Measurements from ENCODE around the gene NDOR1.

Gene NDOR1

GRCh38 chr9:137199411-137200121, 5.9 kb upstream of the NDOR1 start:
- DNase-seq (ENCODE audit: low spot score) = no peak

GRCh38 chr9:137200311-137201204, 4.9 kb upstream of the NDOR1 start, which contains the start of gene TPRN:
TPRN (minus strand) TSS chr9:137200741; CDS start chr9:137200711, 30 bp downstream.
- DNase-seq (ENCODE audit: low spot score) = peak; percentile 99

GRCh38 chr9:137201205-137201868, 4.2 kb upstream of the NDOR1 start:
- no peak for DNase-seq (ENCODE audit: low spot score)

- DNase-seq (ENCODE audit: low spot score) = no peak
Observed at GRCh38 chr9:137202966-137203365, 2.5 kb upstream of the NDOR1 start.

GRCh38 chr9:137204731-137205125, 772 bp upstream of the NDOR1 start:
- no peak for DNase-seq (ENCODE audit: low spot score)

GRCh38 chr9:137206602-137207001, 1.1 kb downstream of the NDOR1 start:
- DNase-seq (ENCODE audit: low spot score) = no peak

- DNase-seq (ENCODE audit: low spot score) = no peak
Observed at GRCh38 chr9:137211532-137211931, 6.0 kb downstream of the NDOR1 start.

GRCh38 chr9:137212520-137212919, 7.0 kb downstream of the NDOR1 start:
- DNase-seq (ENCODE audit: low spot score) = no peak

GRCh38 chr9:137213160-137214060, 7.9 kb downstream of the NDOR1 start:
- DNase-seq (ENCODE audit: low spot score) = no peak

- no peak for DNase-seq (ENCODE audit: low spot score)
Observed at GRCh38 chr9:137214620-137215019, 9.1 kb downstream of the NDOR1 start.

- no peak for DNase-seq (ENCODE audit: low spot score)
Observed at GRCh38 chr9:137215196-137215986, 9.9 kb downstream of the NDOR1 start.

- no peak for DNase-seq (ENCODE audit: low spot score)
Observed at GRCh38 chr9:137216188-137216965, 10.9 kb downstream of the NDOR1 start.

- no peak for DNase-seq (ENCODE audit: low spot score)
Observed at GRCh38 chr9:137217276-137218211, 12.0 kb downstream of the NDOR1 start.

- no peak for DNase-seq (ENCODE audit: low spot score)
Observed at GRCh38 chr9:137218212-137218753, 12.8 kb downstream of the NDOR1 start.

- DNase-seq (ENCODE audit: low spot score) = no peak
Observed at GRCh38 chr9:137218754-137219271, 13.3 kb downstream of the NDOR1 start.

- no peak for DNase-seq (ENCODE audit: low spot score)
Observed at GRCh38 chr9:137219757-137220316, 14.3 kb downstream of the NDOR1 start.

GRCh38 chr9:137220317-137221094, 15.0 kb downstream of the NDOR1 start:
- no peak for DNase-seq (ENCODE audit: low spot score)

All from globus pallidus (tissue), 1 donor.